HuH-7 (cell line): ENCODE results near the gene CACNA1E.

Experiments
- DNase-seq: peaks from one replicate; pipeline ENCODE4 v3.0.0; 2011; ENCODE audit warnings: low spot score

The CACNA1E gene

GRCh38 chr1:181635110-181635509, 151.8 kb downstream of the CACNA1E start:
- DNase-seq: no peak

- DNase-seq: no peak
These were observed 154.7 kb downstream of the CACNA1E start for GRCh38 chr1:181637998-181638397.

- no peak for DNase-seq
These were observed 157.6 kb downstream of the CACNA1E start for GRCh38 chr1:181640956-181641355.

- DNase-seq: no peak
These were observed 160.3 kb downstream of the CACNA1E start for GRCh38 chr1:181643631-181644030.

GRCh38 chr1:181645171-181645570, 161.9 kb downstream of the CACNA1E start:
- no peak for DNase-seq

GRCh38 chr1:181646710-181647109, 163.4 kb downstream of the CACNA1E start:
- DNase-seq: no peak

- DNase-seq: no peak
These were observed 164.2 kb downstream of the CACNA1E start for GRCh38 chr1:181647314-181648035.

- no peak for DNase-seq
These were observed 168.0 kb downstream of the CACNA1E start for GRCh38 chr1:181651276-181651675.

GRCh38 chr1:181655756-181656155, 172.4 kb downstream of the CACNA1E start:
- no peak for DNase-seq

- DNase-seq: no peak
These were observed 173.2 kb downstream of the CACNA1E start for GRCh38 chr1:181656491-181656890.

GRCh38 chr1:181658581-181658980, 175.3 kb downstream of the CACNA1E start:
- no peak for DNase-seq

GRCh38 chr1:181659321-181659957, 176.1 kb downstream of the CACNA1E start:
- no peak for DNase-seq

GRCh38 chr1:181660621-181661020, 177.3 kb downstream of the CACNA1E start:
- DNase-seq: no peak

- no peak for DNase-seq
These were observed 178.3 kb downstream of the CACNA1E start for GRCh38 chr1:181661569-181661968.

GRCh38 chr1:181662606-181663005, 179.3 kb downstream of the CACNA1E start:
- DNase-seq: no peak

GRCh38 chr1:181664543-181664942, 181.2 kb downstream of the CACNA1E start:
- DNase-seq: no peak

GRCh38 chr1:181669246-181669645, 185.9 kb downstream of the CACNA1E start:
- DNase-seq: no peak

- no peak for DNase-seq
These were observed 191.3 kb downstream of the CACNA1E start for GRCh38 chr1:181674617-181675016.

GRCh38 chr1:181675091-181675917, 192.0 kb downstream of the CACNA1E start:
- no peak for DNase-seq

GRCh38 chr1:181675918-181676190, 192.5 kb downstream of the CACNA1E start:
- no peak for DNase-seq

- DNase-seq: peak; percentile 8
These were observed 193.0 kb downstream of the CACNA1E start for GRCh38 chr1:181676269-181676668.

GRCh38 chr1:181680332-181680731, 197.0 kb downstream of the CACNA1E start:
- DNase-seq: no peak

GRCh38 chr1:181680871-181681270, 197.6 kb downstream of the CACNA1E start:
- DNase-seq: no peak
